ENCODE measurements around the gene APC2.
"Not testable (repeated sequence)": the region's sequence is repeated elsewhere in the genome, so short reads cannot be mapped to it uniquely, and the experiment has no call there.

The APC2 gene

GRCh38 chr19:1412995-1413800 lies 36.7 kb upstream of the APC2 start:
- no peak for DNase-seq

DNA sequence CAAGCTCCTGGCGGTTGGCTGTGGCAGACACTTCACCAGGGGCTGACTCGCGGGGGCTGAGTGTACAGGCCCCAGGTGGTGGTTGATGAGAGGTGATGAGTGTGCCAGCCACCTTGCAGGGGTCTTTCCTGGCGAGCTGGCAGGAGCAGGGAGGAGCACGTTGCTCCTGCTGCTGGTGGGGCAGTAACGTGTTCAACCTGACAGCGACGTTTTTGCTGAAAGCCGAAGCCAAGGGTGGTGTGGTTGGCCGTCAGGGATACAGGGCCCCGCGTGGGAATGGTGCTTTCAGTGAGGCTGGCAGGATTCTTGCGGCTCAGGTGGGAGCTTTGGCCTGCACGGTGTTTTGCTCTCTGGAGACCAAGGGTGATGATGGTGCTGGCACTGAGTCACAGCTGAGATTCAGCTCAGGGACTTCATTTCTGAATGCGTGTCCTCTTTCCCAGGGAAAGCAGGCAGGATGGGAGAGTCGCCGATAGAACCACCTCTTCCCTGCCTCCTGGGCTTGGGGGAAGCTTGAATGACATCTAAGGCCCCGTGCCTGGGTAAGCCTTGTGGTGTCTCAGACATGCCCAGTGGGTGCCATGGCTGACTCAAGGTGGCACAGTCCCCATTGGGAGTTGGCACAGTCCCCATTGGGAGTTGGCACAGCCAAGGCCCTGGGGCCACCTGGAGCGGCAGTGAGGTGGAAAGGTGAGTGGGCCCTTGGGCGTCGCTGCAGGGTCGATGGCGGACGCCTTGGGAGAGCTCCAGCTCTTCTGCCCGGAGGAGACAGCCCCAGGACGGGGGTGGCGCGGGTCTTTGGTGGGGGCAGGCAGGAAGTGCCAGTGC lies 33.7 kb upstream of the APC2 start:
- DNase-seq, result no peak

DNA sequence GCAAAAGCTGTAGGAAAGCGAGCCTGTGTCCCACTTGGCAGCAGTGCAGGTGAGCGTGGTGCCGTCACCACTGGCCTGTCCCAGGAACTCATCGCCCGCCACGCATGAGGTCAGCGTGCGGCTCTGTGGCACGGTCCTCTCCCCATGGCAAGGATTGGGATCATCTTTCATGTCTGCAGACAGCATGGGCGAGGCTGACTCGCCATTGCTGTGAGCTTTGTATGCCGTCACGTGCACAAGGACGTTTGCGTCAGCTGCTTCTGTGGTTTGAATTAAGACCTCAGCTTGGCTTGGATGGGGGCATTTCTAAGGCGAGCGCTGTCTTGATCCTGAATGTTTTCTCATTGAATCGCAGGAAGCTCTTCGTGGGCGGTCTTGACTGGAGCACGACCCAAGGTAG lies 32.8 kb upstream of the APC2 start:
- DNase-seq, result no peak

GRCh38 chr19:1417681-1418495 lies 32.0 kb upstream of the APC2 start:
- peak; percentile 18 for DNase-seq

GRCh38 chr19:1418496-1418775 lies 31.5 kb upstream of the APC2 start:
- DNase-seq, result no peak

DNA sequence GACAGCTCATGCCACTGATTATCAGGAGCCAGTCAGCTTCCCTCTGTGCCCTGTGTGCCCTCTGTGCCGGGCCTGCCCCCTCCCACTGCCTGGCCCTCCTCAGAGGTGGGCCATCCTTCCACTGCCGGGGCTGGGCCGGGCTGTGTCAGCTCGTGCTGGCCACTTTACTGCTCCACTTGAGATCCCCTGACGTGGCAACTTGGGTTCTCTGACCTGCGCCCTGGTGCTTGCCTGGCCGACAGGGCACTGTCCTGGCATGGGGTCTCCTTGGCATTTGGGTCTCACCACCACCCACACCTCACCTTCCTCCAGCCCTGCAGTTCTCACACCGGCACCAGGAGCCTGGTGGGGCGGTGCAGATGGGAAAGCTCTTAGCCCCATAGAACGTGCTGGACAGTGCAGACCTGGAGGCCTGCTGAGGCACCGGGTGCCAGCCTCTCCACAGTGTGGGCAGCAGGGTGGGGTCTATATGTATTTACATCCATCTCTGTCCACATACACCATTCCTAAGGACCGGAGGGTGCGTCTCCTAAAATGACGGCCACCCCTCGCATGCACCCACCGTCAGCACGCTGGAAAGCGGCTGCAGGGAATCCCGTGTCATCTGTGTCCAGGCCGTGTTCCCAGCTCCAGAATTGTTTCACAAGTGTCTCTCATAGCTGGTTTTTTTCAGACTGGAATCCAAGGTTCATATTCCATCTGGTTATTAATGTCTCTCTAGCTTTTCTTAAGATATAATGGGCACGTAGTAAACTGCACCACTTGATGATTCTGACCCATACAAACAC lies 30.8 kb upstream of the APC2 start:
- no peak for DNase-seq

- DNase-seq, result not testable (repeated sequence)
Measured at GRCh38 chr19:1420085-1420484, 29.8 kb upstream of the APC2 start.

DNA sequence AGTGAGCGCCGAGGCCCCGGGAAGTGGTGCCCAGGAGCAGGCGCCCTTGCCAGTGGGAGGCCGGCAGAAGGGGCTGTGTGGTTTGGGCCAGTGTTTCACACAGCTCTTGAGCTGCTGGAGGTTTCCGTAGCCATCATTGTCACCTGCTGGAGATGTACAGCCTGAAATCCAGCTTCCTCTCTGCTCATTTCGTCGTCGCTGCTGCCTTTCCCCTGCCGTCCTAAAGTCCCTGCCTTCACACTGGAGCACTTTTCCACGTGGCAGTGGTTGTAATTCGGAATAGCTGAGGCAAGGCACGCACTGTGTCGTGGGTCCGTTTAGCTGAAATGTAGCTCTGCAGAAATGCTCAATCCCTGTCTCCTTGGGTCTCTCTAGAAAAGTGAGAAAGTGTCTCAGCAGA lies 29.3 kb upstream of the APC2 start:
- no peak for DNase-seq

GRCh38 chr19:1421218-1421957 lies 28.5 kb upstream of the APC2 start:
- DNase-seq, result no peak

GRCh38 chr19:1421958-1422305 lies 28.0 kb upstream of the APC2 start:
- no peak for DNase-seq

GRCh38 chr19:1422360-1422759 lies 27.6 kb upstream of the APC2 start:
- DNase-seq, result no peak

DNA sequence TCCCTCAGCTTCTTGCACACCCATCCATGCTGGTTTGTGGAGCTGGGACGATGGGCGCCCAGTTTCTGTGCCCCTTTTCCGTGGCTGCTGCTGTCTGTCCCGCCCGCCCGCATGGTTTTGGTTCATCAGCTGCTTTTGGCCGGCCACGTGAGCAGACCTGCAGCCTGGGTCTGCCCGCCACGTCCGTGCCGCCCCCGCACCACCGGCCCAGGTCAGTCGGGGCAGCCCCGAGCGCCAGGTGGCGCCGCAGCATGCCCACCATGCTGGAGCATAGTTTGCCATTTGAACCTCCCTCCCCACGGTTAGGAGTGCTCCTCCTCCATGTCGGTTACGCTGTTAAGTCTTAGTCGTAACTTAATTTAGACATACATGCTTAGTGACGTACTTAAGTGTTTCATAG lies 27.0 kb upstream of the APC2 start:
- no peak for DNase-seq

- DNase-seq, result peak; percentile 65
Measured at GRCh38 chr19:1423436-1424191, 26.3 kb upstream of the APC2 start.

- DNase-seq, result peak; percentile 77
Measured at GRCh38 chr19:1424192-1424955, 25.5 kb upstream of the APC2 start.

GRCh38 chr19:1425102-1425837 lies 24.7 kb upstream of the APC2 start:
- peak; percentile 77 for DNase-seq

DNA sequence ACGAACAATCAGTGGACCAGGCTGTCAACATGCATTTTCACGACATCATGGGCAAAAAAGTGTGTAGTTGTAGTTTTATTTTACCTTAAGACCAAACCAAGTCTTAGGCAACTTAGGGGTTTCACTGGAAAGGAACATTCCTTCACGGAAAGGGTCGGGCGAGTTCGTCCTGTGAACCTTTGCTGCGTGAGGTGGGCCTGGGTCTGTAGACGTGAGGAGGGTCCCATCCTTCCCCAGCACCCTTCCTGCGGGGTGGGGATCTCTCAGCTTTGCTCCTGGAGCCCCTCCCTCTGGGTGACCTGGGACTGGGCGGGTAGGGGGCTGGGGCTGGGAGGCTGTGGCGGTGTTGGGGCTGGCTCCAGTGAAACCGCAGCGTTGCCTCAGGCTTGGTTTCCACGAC lies 24.0 kb upstream of the APC2 start:
- no peak for DNase-seq

- DNase-seq, result peak; percentile 67
Measured at GRCh38 chr19:1426736-1427135, 23.2 kb upstream of the APC2 start.

DNA sequence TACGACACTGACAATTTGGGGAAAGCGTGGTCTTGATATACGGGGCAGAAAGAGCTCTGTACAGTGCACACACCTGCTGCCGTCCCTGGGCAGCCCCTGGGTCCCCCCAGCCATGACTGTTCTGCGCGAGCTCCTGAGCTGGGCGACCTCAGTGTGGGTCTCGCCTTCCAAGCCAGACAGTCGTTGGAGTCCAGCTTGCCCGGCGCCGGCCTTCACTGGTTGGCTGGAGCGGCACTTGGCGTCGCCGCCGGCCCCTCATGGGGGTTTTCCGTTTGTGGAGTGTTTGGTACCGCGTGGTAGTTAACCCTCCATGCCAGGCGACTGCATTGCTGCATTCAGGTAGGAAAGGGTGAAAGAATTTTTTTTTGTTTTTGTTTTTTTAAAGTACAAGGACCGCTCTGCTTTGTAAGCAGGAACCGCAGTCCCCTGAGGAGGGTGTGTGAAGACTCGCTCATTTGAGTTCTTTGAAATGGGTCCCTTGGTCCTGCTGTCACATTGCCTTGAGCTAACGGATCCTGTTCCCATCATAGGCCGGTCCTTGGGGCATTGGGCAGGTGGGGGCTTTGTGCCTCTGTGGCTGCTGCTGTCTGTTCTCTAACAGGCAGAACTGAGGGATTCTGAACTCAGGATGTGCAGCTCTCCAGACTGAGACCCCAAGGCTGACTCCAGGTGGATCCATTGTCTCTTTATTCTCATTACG lies 22.6 kb upstream of the APC2 start:
- DNase-seq, result peak; percentile 83

GRCh38 chr19:1428738-1429391 lies 21.1 kb upstream of the APC2 start:
- DNase-seq, result peak; percentile 26

Measured in retina (tissue), 1 donor.